GM12878 (cell line): ENCODE results near the gene ARHGEF16. TPM values are rescaled to one million over a fixed set of nuclear protein-coding genes. Genes with fewer than 3 reads are reported as not detected.

Source experiments
- ATAC-seq: fragments of 200-7000 bp; cut with Tn5 transposase; 3 replicates; pipeline ENCODE4 v1.9.1; 2020; ENCODE audit warnings: mild to moderate bottlenecking, moderate library complexity
- BruUV-seq: library from RNA; stranded (reverse); fragments of 400-500 nt; replicated peaks from 2 replicates; lab custom pipeline; 2021; lab: Mats Ljungman, UMichigan
- CTCF ChIA-PET: fragments of 300-600 bp; sonication (Branson Sonifier 250); formaldehyde crosslinking; extraction: SDS; loops from one replicate; lab custom pipeline; 2021; ENCODE audit warnings: inconsistent platforms; lab: Yijun Ruan, JAX
- POLR2A ChIA-PET: fragments of 350-600 bp; formaldehyde crosslinking; extraction: SDS; loops from one replicate; lab custom pipeline; 2021; ENCODE audit warnings: inconsistent platforms; lab: Charles Lee
- RAD21 ChIA-PET: fragments of 300-600 bp; sonication (Branson Sonifier 250); formaldehyde crosslinking; loops from one replicate; lab custom pipeline; 2023; ENCODE audit warnings: antibody characterized with exemption; ENCODE audit not compliant: unreplicated experiment; lab: Charles Lee
- SMC1A ChIA-PET: fragments of 300-600 bp; sonication (Branson Sonifier 250); formaldehyde crosslinking; loops from one replicate; lab custom pipeline; 2023; ENCODE audit not compliant: unreplicated experiment, uncharacterized antibody; lab: Charles Lee
- DNase-seq: peaks from one replicate; pipeline ENCODE4 v3.0.0-alpha.2; 2011; ENCODE audit warnings: low read depth, low spot score
- FAIRE-seq: peaks from 3 replicates; lab custom pipeline; 2011; peaks lifted over from hg19 to GRCh38; lab: Jason Lieb, UNC
- H2AFZ ChIP-seq: 2 replicates; pipeline ENCODE4 v1.6.0; 2011; ENCODE audit warnings: low read depth, low read length, control low read depth; ENCODE audit not compliant: control insufficient read depth
- H3K27ac ChIP-seq: 2 replicates; pipeline ENCODE4 v1.5.1; 2011; ENCODE audit warnings: control low read depth; ENCODE audit not compliant: control insufficient read depth, insufficient read depth
- H3K27me3 ChIP-seq, 2 experiments: replicated peaks in 1 of 2; 2 replicates each; pipeline versions ENCODE4 v1.6.0 to v1.6.1; 2011; ENCODE audit warnings: low read length in 1 of 2; ENCODE audit not compliant: control insufficient read depth in 2 of 2, insufficient read depth in 2 of 2
- H3K36me3 ChIP-seq, 2 experiments: 2 replicates each; pipeline ENCODE4 v1.5.1; 2011; ENCODE audit warnings: low read length in 1 of 2; ENCODE audit not compliant: control insufficient read depth in 2 of 2, insufficient read depth in 2 of 2
- H3K4me1 ChIP-seq: 2 replicates; pipeline ENCODE4 v1.6.1; 2011; ENCODE audit warnings: mild to moderate bottlenecking, low read length, moderate library complexity, mixed read lengths; ENCODE audit not compliant: control insufficient read depth, insufficient read depth
- H3K4me2 ChIP-seq: 2 replicates; pipeline ENCODE4 v1.6.0; 2011; ENCODE audit warnings: control low read depth; ENCODE audit not compliant: control insufficient read depth, insufficient read depth
- H3K4me3 ChIP-seq: fragments of 200-600 bp; sonication (generic); 2 replicates; pipeline ENCODE4 v1.5.1; 2016
- H3K79me2 ChIP-seq: 2 replicates; pipeline ENCODE4 v1.6.0; 2011; ENCODE audit warnings: low read length; ENCODE audit not compliant: control insufficient read depth, insufficient read depth
- H3K9ac ChIP-seq: 2 replicates; pipeline ENCODE4 v1.8.0; 2011; ENCODE audit warnings: low read length, control low read depth, mixed read lengths; ENCODE audit not compliant: control insufficient read depth, insufficient read depth
- H3K9me3 ChIP-seq: replicated peaks from 3 replicates; pipeline ENCODE4 v1.5.1; 2011; ENCODE audit warnings: mild to moderate bottlenecking, low read length; ENCODE audit not compliant: control insufficient read depth, insufficient read depth
- H4K20me1 ChIP-seq: 2 replicates; pipeline ENCODE4 v1.6.0; 2011; ENCODE audit not compliant: control insufficient read depth, insufficient read depth
- EED ChIP-seq: sonication (generic); IDR thresholded peaks from 2 replicates; pipeline ENCODE4 v1.6.1; 2016; ENCODE audit warnings: antibody characterized with exemption, low read depth
- NBN ChIP-seq: fragments of 450-650 bp; IDR thresholded peaks from 2 replicates; pipeline ENCODE4 v1.6.1; 2016
- POLR2AphosphoS5 ChIP-seq: IDR thresholded peaks from 2 replicates; pipeline ENCODE4 v1.6.1; 2011; ENCODE audit warnings: mild to moderate bottlenecking, low read length, inconsistent platforms
- SKIL ChIP-seq: fragments of 450-650 bp; IDR thresholded peaks from 2 replicates; pipeline ENCODE4 v1.6.1; 2017; ENCODE audit warnings: mild to moderate bottlenecking, low read depth, inconsistent platforms; ENCODE audit not compliant: poor library complexity, severe bottlenecking
- TBL1XR1 ChIP-seq: IDR thresholded peaks from 2 replicates; pipeline ENCODE4 v1.6.1; 2012; ENCODE audit warnings: low read depth, low read length, improper control_type of control experiment
- ZNF24 ChIP-seq: fragments of 450-650 bp; IDR thresholded peaks from 2 replicates; pipeline ENCODE4 v1.6.1; 2017; ENCODE audit warnings: antibody characterized with exemption, mild to moderate bottlenecking
- ZNF622 ChIP-seq: fragments of 450-650 bp; IDR thresholded peaks from 2 replicates; pipeline ENCODE4 v1.6.1; 2017; ENCODE audit warnings: mild to moderate bottlenecking, inconsistent platforms
- ZSCAN29 ChIP-seq: fragments of 450-650 bp; IDR thresholded peaks from 2 replicates; pipeline ENCODE4 v1.6.1; 2017; ENCODE audit warnings: mild to moderate bottlenecking, moderate library complexity
- WGBS: methylation state at CpG from one replicate; pipeline ENCODE4 v1.1.6; 2016; ENCODE audit warnings: low lambda C conversion rate; ENCODE audit not compliant: insufficient replicate concordance, insufficient coverage; ENCODE audit errors: missing lambda C conversion rate; 5-methylcytosine and 5-hydroxymethylcytosine counted together
- in situ Hi-C: fragments of 300-500 bp; cut with MboI; formaldehyde crosslinking; loops from 9 replicates; pipeline ENCODE4 v1.14.3; 2018; ENCODE audit warnings: mixed read lengths
- intact Hi-C: fragments of 100-400 bp; cut with micrococcal nuclease; formaldehyde crosslinking; loops from one replicate; pipeline ENCODE4 v1.14.2; 2022; ENCODE audit not compliant: unreplicated experiment
- polyA plus RNA-seq, 11 experiments: library from polyadenylated mRNA; depleted of rRNA in 4 of 11; unstranded in 6 of 11; stranded (reverse) in 5 of 11; fragments of >200 nt; fragmentation: Nextera tagmentation in 4 of 11; fragmentation: Illumina TruSeq in 1 of 11; extraction: Ambion mirVana in 4 of 11; extraction: Trizol in 1 of 11; gene quantifications; 1 replicate in 1 of 11; 2 replicates in 10 of 11; pipeline versions ENCODE4 v1.2.1 to v1.2.3, GENCODE V29; 2011 to 2016; ENCODE audit warnings: inconsistent platforms in 2 of 11, missing spikeins in 2 of 11, low read depth in 1 of 11
- total RNA-seq, 4 experiments: library from RNA; depleted of rRNA in 3 of 4; stranded (reverse); fragments of >200 nt in 3 of 4; fragmentation: Illumina TruSeq in 1 of 4; extraction: Trizol in 1 of 4; gene quantifications; 2 replicates each; pipeline versions ENCODE4 v1.2.1 to v1.2.3, GENCODE V29; 2013 to 2021
- TF ChIP-seq, protein P1 (sequence below): fragments of 450-650 bp; IDR thresholded peaks from 2 replicates; pipeline ENCODE4 v1.6.1; 2017; ENCODE audit warnings: mild to moderate bottlenecking, moderate library complexity

Gene ARHGEF16
- total and polyA plus RNA-seq, 10 of the 15 experiments (the other 5 are each of a cell fraction or from before 2014, with no cell fraction given), result not detected

DNA sequence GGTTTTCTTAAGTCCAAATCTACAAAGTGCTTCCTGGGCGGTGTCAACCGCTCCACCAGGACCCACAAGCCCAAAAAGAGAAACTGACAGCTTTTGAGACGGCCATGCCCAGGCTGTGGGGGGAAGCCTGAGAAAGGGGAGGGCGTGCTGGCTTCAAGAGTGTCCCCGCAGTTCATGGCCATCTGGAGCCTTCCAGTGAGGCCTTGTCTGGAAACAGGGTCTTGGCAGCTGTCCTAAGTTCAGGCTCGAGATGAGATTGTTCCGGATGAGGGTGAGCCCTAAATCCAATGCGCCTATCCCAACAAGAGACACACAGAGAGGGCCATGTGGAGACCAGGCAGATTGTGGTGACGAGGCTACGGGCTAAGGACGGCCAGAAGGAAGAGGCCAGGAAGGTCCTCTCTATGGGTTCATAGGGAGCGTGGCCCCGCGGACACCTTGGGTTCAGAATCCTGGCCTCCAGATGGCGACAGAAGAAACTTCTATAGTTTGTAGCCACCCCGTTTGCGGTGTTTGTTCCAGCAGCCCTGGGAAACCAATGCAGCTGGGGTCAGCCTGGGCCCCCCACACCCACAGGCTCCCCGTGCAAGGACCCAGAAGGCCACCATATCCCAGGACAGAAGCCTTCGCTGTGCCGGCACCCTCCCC lies 70.2 kb downstream of the ARHGEF16 start:
- ChIA-PET POLR2A (no interaction called here), CTCF (no interaction called here), RAD21 (no interaction called here), SMC1A (no interaction called here)
- Histone ChIP-seq H3K27me3 (peaks cover 0 to 4% of the 10 kb centered on the region in 2 experiments; a peak in 3 of 4 replicates), H3K36me3 (no peaks in the 10 kb centered on the region), H3K79me2 (no peaks in the 10 kb centered on the region), H3K4me1 (no peaks in the 10 kb centered on the region), H4K20me1 (no peaks in the 10 kb centered on the region), H3K4me2 (no peak overlapping the region), H2AFZ (no peak overlapping the region), H3K9ac (no peak overlapping the region), H3K4me3 (no peak overlapping the region), H3K27ac (no peak overlapping the region), H3K9me3 (no peaks in the 10 kb centered on the region)
- FAIRE-seq, result no peak
- in situ Hi-C loops, result no loop called here
- no TSS peak for BruUV-seq
- no peak for DNase-seq
- intact Hi-C loops, result no loop called here
- TF ChIP-seq ZNF622, result no peak
- no peak for TF ChIP-seq ZSCAN29
- TF ChIP-seq NBN, result no peak
- no peak for TF ChIP-seq ZNF24
- no peak for TF ChIP-seq EED
- ATAC-seq, result no peak
- WGBS, result 35% methylated on average over 20 of the region's 20 CpGs

DNA sequence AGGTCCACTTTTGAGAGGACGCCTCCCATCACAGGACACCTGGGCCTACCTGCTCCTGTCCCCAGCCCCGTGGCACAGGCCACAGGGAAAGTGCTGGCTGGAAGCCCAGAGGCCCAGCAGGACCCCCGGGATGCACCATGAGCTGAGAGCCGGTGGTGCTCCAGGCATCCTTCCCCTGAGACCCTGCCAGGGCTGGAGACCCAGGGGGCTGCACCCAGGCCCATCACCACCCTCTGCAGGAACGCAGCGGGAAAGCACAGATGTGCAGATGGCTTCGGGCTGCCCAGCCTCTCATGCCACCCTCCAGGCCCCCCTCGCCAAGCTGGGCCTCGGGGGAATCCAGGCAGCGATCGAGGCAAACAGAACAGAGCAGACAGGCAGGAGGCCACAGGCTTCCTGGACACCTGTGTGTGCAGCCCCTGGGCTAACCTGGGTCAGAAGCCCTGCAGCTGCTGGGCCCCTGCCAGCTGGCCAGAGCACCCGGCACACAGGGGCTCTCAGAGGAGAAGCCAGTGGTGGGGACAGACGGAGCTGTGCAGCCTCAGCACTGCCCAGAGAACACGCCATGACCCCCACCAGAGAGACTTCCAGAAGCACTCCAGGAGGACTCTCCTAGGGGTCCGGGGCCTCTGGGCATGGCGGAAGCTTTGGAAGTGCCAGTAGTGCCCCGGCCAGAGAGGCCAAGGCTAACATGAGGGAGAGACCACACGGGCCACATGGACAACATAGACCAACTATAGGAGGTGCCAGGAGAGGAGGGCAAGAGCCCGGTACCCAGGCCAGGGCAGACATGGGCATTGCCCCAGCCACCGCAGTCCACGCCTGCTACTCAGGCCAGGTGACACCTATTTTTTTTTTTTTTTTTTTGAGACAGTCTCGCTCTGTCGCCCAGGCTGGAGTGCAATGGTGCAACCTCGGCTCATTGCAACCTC lies 71.4 kb downstream of the ARHGEF16 start:
- intact Hi-C loops, result no loop called here
- TF ChIP-seq POLR2AphosphoS5 (no peak), TBL1XR1 (no peak), SKIL (no peak)
- TF ChIP-seq, protein P1, sequence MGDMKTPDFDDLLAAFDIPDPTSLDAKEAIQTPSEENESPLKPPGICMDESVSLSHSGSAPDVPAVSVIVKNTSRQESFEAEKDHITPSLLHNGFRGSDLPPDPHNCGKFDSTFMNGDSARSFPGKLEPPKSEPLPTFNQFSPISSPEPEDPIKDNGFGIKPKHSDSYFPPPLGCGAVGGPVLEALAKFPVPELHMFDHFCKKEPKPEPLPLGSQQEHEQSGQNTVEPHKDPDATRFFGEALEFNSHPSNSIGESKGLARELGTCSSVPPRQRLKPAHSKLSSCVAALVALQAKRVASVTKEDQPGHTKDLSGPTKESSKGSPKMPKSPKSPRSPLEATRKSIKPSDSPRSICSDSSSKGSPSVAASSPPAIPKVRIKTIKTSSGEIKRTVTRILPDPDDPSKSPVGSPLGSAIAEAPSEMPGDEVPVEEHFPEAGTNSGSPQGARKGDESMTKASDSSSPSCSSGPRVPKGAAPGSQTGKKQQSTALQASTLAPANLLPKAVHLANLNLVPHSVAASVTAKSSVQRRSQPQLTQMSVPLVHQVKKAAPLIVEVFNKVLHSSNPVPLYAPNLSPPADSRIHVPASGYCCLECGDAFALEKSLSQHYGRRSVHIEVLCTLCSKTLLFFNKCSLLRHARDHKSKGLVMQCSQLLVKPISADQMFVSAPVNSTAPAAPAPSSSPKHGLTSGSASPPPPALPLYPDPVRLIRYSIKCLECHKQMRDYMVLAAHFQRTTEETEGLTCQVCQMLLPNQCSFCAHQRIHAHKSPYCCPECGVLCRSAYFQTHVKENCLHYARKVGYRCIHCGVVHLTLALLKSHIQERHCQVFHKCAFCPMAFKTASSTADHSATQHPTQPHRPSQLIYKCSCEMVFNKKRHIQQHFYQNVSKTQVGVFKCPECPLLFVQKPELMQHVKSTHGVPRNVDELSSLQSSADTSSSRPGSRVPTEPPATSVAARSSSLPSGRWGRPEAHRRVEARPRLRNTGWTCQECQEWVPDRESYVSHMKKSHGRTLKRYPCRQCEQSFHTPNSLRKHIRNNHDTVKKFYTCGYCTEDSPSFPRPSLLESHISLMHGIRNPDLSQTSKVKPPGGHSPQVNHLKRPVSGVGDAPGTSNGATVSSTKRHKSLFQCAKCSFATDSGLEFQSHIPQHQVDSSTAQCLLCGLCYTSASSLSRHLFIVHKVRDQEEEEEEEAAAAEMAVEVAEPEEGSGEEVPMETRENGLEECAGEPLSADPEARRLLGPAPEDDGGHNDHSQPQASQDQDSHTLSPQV, result no peak

More for the DNA sequence above, 71.4 kb downstream of the ARHGEF16 start:
- BruUV-seq, result no TSS peak
- Histone ChIP-seq H3K4me1 (no peaks in the 10 kb centered on the region), H3K27ac (no peak overlapping the region), H3K79me2 (no peaks in the 10 kb centered on the region), H3K4me2 (no peak overlapping the region), H3K9me3 (no peaks in the 10 kb centered on the region), H2AFZ (no peak overlapping the region), H3K4me3 (no peak overlapping the region), H3K27me3 (peaks cover 0 to 4% of the 10 kb centered on the region in 2 experiments; a peak in 3 of 4 replicates), H3K9ac (no peak overlapping the region), H3K36me3 (no peaks in the 10 kb centered on the region), H4K20me1 (no peaks in the 10 kb centered on the region)
- FAIRE-seq (no peak), ATAC-seq (no peak), DNase-seq (no peak)
- in situ Hi-C loops, result no loop called here
- POLR2A ChIA-PET, result no interaction called here
- CTCF ChIA-PET, result no interaction called here
- 14% methylated on average over 22 of the region's 24 CpGs for WGBS
- RAD21 ChIA-PET, result no interaction called here
- SMC1A ChIA-PET, result no interaction called here
